Vagina (tissue), 2 donors: ENCODE measurements around the gene CYP46A1.

Experiments
- CTCF ChIP-seq, 3 experiments: fragments of 450-650 bp in 2 of 3; fragments of 200-600 bp in 1 of 3; sonication (generic) in 1 of 3; IDR thresholded peaks; one replicate each; pipeline ENCODE4 v1.5.1; 2017 to 2019; ENCODE audit warnings: antibody characterized with exemption in 3 of 3, mild to moderate bottlenecking in 2 of 3, moderate library complexity in 2 of 3
- POLR2A ChIP-seq, 2 donors: fragments of 450-650 bp; IDR thresholded peaks; one replicate each; pipeline ENCODE4 v1.6.1; 2017; ENCODE audit warnings: antibody characterized with exemption in 2 of 2, mild to moderate bottlenecking in 2 of 2, moderate library complexity in 2 of 2

- TF ChIP-seq CTCF (IDR thresholded peaks at IDR 0.05) (no peak), POLR2A (IDR thresholded peaks at IDR 0.05) (no peak)
Observed at GRCh38 chr14:99747167-99747566, 63.1 kb downstream of the CYP46A1 start.
